Stimulated activated naive B cell treated with anti-CD40 and anti-IgM and Interleukin-4, amounts not matched to agents 10 μg/mL and 1 μg/mL and 100 μg/mL, for 72 hours (primary cell): ENCODE measurements around the gene FBXO45.
"Not testable (repeated sequence)": the region's sequence is repeated elsewhere in the genome, so short reads cannot be mapped to it uniquely, and the experiment has no call there.

Source experiments
- ATAC-seq, 2 donors: fragments of 150-1000 bp; cut with Tn5 transposase; replicated peaks; 2 replicates each; pipeline ENCODE4 v1.10.0; 2021; ENCODE audit warnings: moderate library complexity in 1 of 2
- DNase-seq: peaks from one replicate; pipeline ENCODE4 v3.0.0; 2021
- H3K27ac Mint-ChIP-seq: one replicate; pipeline ENCODE4 v1.8.0; 2022; ENCODE audit warnings: mild to moderate bottlenecking, mixed read lengths
- H3K27me3 Mint-ChIP-seq, 2 donors: one replicate each; pipeline ENCODE4 v1.8.0; 2022; ENCODE audit warnings: mixed read lengths in 2 of 2
- H3K36me3 Mint-ChIP-seq, 2 donors: one replicate each; pipeline ENCODE4 v1.8.0; 2022; ENCODE audit warnings: mixed read lengths in 2 of 2, mild to moderate bottlenecking in 1 of 2
- H3K4me1 Mint-ChIP-seq, 2 donors: one replicate each; pipeline ENCODE4 v1.8.0; 2022; ENCODE audit warnings: mixed read lengths in 2 of 2, mild to moderate bottlenecking in 1 of 2
- H3K4me3 Mint-ChIP-seq, 2 donors: one replicate each; pipeline ENCODE4 v1.8.0; 2022; ENCODE audit warnings: mild to moderate bottlenecking in 2 of 2, mixed read lengths in 2 of 2, moderate library complexity in 1 of 2
- H3K9me3 Mint-ChIP-seq, 2 donors: one replicate each; pipeline ENCODE4 v1.8.0; 2022; ENCODE audit warnings: mixed read lengths in 2 of 2, mild to moderate bottlenecking in 1 of 2

FBXO45 gene

DNA sequence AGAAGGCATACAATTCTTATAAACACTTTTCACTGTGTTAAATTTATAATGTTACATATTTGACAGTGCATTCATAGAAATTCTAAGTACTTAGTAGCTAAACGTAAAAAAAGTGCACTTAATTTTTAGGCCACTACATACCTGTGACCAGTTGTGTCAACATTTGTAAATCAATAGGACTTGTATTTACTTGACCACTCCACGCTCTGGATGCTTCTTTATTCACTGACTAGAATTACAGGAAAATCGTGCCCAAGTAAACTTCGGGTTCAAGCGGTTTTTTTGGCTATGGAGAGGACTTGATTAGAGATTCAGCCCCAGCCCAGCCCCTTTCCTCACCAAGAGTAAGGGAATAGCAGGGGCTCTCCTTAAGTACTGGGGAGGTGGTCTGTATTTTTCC is 21.9 kb upstream of the FBXO45 start:
- Mint-ChIP-seq H3K27me3 (peaks cover 5 to 10% of the 10 kb centered on the region in 2 donors), H3K4me3 (no peak overlapping the region), H3K4me1 (peaks cover 0 to 8% of the 10 kb centered on the region in 2 donors), H3K27ac (no peak overlapping the region), H3K36me3 (peaks cover 9 to 10% of the 10 kb centered on the region in 2 donors), H3K9me3 (peaks cover 13 to 17% of the 10 kb centered on the region in 2 donors)
- ATAC-seq (no peak), DNase-seq (no peak)

DNA sequence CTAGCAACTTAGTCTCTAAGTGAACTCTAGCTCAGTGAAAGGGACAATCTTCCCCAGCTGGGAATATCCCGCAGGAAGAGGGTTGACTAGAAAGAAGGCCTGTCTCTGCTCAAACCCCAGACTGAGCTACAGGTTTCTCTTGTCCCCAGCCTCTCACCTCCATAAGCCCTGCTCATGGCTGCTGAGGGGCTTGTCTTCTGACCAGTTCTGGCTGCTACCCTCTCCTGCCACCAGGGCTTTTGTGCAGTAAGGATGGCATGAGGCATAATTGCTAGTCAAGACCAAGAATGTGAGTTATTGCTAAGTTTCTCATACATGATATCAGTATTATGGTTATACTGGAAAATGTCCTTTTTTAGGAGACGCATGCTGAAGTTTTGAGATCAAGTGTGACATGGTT is 21.4 kb upstream of the FBXO45 start:
- Mint-ChIP-seq H3K27ac (no peak overlapping the region), H3K27me3 (peaks cover 5 to 10% of the 10 kb centered on the region in 2 donors), H3K36me3 (peaks cover 9 to 12% of the 10 kb centered on the region in 2 donors), H3K4me3 (no peak overlapping the region), H3K4me1 (peaks cover 0 to 8% of the 10 kb centered on the region in 2 donors), H3K9me3 (peaks cover 15 to 17% of the 10 kb centered on the region in 2 donors)
- no peak for ATAC-seq
- DNase-seq: no peak

DNA sequence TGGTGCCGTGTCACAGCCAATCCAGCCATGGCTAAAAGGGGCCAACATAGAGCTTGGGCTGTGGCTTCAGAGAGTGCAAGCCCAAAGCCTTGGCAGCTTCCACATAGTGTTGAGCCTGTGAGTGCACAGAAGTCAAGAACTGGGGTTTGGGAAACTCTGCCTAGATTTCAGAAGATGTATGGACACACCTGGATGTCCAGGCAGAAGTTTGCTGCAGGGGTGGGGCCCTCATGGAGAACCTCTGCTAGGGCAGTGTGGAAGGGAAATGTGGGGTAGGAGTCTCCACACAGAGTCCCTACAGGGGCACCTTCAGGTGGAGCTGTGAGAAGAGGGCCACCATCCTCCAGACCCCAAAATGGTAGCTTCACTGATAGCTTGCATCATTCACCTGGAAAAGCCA is 19.1 kb upstream of the FBXO45 start:
- peaks cover 16 to 17% of the 10 kb centered on the region in 2 donors for H3K9me3 Mint-ChIP-seq
- H3K36me3 Mint-ChIP-seq: peaks cover 12 to 13% of the 10 kb centered on the region in 2 donors
- H3K27ac Mint-ChIP-seq, H3K27me3 Mint-ChIP-seq, H3K4me1 Mint-ChIP-seq, H3K4me3 Mint-ChIP-seq, DNase-seq, ATAC-seq: not testable (repeated sequence)

DNA sequence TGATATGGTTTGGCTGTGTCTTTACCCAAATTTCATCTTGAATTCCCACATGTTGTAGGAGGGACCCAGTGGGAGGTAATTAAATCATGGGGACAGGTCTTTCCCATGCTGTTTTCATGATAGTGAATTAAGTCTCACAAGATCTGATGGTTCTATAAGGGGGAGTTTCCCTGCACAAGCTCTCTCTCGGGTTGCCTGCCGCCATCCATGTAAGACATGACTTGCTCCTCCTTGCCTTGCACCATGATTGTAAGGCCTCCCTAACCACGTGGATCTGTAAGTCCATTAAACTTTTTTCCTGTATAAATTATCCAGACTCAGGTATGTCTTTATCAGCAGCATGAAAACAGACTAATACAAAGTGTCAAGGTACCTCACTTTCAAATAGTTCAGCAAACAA is 18.3 kb upstream of the FBXO45 start:
- H3K4me3 Mint-ChIP-seq, DNase-seq, ATAC-seq, H3K27ac Mint-ChIP-seq, H3K27me3 Mint-ChIP-seq: not testable (repeated sequence)
- H3K4me1 Mint-ChIP-seq: peaks cover 7 to 11% of the 10 kb centered on the region in 2 donors
- H3K9me3 Mint-ChIP-seq: peaks cover 17% of the 10 kb centered on the region in 2 donors
- H3K36me3 Mint-ChIP-seq: peaks cover 15 to 17% of the 10 kb centered on the region in 2 donors

DNA sequence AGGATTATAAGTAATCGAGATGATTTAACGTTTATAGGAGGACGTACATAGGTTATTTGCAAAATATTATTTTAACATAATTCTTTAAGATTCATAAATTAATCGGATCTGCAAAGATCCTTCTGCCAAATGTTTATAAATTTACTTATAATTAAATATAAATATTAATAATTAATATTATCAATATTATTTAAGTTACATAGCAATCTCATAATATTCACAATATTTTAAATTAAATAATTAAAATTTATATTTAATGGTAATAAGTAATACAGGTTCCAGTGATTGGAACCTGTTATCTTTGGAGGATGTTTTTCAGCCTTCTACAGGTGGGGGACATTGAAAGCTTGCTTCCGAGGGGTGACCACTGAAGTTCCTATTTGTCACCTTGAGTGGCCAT is 16.2 kb upstream of the FBXO45 start:
- H3K4me1 Mint-ChIP-seq: peaks cover 14 to 22% of the 10 kb centered on the region in 2 donors
- peaks cover 17 to 19% of the 10 kb centered on the region in 2 donors for H3K36me3 Mint-ChIP-seq
- no peaks in the 10 kb centered on the region for H3K27me3 Mint-ChIP-seq
- ATAC-seq (no peak), DNase-seq (no peak)
- peaks cover 17% of the 10 kb centered on the region in 2 donors for H3K9me3 Mint-ChIP-seq
- H3K4me3 Mint-ChIP-seq: no peak overlapping the region
- no peak overlapping the region for H3K27ac Mint-ChIP-seq

DNA sequence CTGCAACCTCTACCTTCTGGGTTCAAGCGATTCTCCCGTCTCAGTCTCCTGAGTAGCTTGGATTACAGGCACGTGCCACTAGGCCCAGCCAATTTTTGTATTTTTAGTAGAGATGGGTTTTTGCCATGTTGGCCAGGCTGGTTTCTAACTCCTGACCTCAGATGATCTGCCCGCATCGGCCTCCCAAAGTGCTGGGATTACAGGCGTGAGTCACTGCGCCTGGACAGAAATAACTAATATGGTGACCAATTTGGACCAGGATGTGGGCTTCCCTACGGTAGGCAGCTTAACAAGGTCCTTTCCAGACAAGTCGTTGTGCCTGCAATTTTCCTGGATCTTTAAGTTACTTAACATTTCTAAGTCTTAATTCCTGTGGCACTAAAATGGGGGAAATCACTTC is 14.9 kb upstream of the FBXO45 start:
- peaks cover 12% of the 10 kb centered on the region in 2 donors for H3K9me3 Mint-ChIP-seq
- peaks cover 11 to 14% of the 10 kb centered on the region in 2 donors for H3K36me3 Mint-ChIP-seq
- no peak for DNase-seq
- no peak overlapping the region for H3K4me3 Mint-ChIP-seq
- peaks cover 14 to 23% of the 10 kb centered on the region in 2 donors for H3K4me1 Mint-ChIP-seq
- no peak overlapping the region for H3K27ac Mint-ChIP-seq
- ATAC-seq: no peak
- H3K27me3 Mint-ChIP-seq: no peaks in the 10 kb centered on the region

DNA sequence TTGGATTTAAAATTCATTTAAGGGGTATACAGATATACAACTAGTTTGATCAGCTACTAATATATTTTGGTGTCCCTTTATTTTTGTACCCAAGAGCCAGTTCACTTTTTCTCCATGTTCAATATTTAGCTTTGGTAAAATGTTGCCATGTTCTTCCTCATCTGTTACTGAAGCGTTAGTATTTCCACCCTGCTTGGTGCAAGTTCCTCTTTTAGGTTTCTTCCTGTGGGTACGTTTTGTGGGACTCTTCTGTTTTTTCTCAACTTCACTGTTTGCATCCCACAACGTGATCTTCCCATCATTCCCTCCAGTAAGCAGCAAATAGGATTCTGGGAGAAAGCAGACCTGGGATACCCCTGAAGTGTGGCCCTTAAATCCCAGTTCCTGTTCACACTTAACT is 14.3 kb upstream of the FBXO45 start:
- peak; percentile 52 to 67 for ATAC-seq
- Mint-ChIP-seq H3K27ac (peak overlapping the region; percentile 72), H3K27me3 (no peaks in the 10 kb centered on the region), H3K9me3 (peaks cover 10 to 11% of the 10 kb centered on the region in 2 donors), H3K36me3 (peaks cover 12 to 17% of the 10 kb centered on the region in 2 donors), H3K4me3 (peak overlapping the region; percentile 47 to 48), H3K4me1 (peaks cover 14 to 23% of the 10 kb centered on the region in 2 donors)
- DNase-seq: no peak

DNA sequence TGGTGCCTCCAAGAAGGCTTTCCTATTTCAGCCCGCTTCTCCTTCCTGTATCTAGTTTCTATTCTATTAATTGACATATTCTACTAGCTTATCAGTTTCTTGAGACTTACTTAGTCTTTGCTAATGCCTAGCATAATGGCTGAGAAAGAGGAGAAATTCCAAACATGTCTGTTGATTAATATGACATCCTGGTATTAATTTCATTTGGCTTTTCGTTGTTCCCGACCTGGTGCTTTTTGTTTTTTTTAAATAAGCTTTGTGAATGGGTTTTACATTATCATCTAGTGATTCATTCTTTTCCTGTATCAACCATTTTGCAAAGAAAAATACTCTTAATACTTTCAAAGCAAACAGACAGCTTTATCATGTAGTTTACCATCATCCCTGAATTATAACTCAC is 13.2 kb upstream of the FBXO45 start:
- peaks cover 16 to 26% of the 10 kb centered on the region in 2 donors for H3K4me1 Mint-ChIP-seq
- DNase-seq (no peak), ATAC-seq (no peak)
- H3K9me3 Mint-ChIP-seq: peaks cover 1 to 5% of the 10 kb centered on the region in 2 donors
- H3K36me3 Mint-ChIP-seq: peaks cover 12 to 21% of the 10 kb centered on the region in 2 donors
- H3K27ac Mint-ChIP-seq: peak overlapping the region; percentile 22
- no peaks in the 10 kb centered on the region for H3K27me3 Mint-ChIP-seq
- H3K4me3 Mint-ChIP-seq: no peak overlapping the region

DNA sequence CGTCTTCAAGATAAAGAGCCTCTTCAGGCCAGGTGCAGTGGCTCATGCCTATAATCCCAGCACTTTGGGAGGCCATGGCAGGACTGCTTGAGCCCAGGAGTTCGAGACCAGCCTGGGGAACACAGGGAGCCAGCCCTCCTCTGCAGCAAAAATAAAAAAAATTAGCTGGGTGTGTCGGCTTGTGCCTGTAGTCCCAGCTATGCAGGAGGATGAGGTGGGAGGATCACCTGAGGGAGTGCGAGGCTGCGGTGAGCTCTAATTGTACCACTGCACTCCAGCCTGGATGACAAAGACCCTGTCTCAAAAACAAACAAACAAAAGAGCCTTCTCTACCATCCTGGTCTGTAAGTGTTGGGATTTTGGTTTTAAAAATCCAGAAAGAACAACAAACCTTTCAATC is 11.2 kb upstream of the FBXO45 start:
- peaks cover 9 to 24% of the 10 kb centered on the region in 2 donors for H3K36me3 Mint-ChIP-seq
- DNase-seq (no peak), ATAC-seq (peak in 1 of 2 donors; percentile 10)
- no peak overlapping the region for H3K4me3 Mint-ChIP-seq
- H3K27me3 Mint-ChIP-seq: no peaks in the 10 kb centered on the region
- H3K9me3 Mint-ChIP-seq: peaks cover 0 to 3% of the 10 kb centered on the region in 2 donors
- H3K4me1 Mint-ChIP-seq: peaks cover 16 to 29% of the 10 kb centered on the region in 2 donors
- peak overlapping the region; percentile 26 for H3K27ac Mint-ChIP-seq

DNA sequence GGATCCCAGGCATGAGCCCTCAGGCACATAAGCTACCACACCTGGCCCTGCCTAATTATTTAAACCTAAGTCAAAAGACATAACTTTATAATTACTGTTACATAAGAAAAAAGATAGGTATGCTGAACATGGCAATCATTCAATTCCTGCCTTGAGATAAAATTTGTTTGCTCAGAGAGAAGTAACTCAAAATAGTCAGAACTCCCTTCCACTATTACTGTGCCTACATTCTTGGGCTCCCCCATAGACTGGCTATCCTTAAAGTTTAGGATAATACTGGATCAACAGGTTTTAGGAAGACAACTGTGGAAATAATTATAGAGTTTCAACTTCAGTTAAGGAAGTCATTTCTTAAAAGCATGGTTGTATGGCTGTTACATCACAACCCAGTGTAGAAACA is 10.0 kb upstream of the FBXO45 start:
- no peak overlapping the region for H3K27ac Mint-ChIP-seq

DNA sequence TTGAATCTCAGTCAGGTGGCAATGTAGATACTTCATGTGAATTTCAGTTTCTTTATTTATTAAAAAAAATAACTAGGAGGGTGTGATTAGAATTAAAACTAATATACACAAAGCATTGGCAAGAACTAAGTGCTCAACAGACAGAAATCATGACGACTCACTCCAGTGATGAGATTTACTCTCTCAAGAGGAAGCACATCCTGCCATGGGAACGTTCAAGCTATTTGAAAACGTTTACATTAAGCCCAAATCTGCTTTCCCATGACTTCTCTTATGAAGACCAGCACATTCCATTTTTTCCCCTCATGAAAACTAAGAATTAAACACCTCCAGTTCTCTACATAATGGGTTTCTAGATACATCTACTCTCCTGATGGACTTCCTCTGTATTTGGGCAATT is 8.6 kb upstream of the FBXO45 start:
- Mint-ChIP-seq H3K4me1 (peaks cover 12 to 32% of the 10 kb centered on the region in 2 donors), H3K4me3 (no peak overlapping the region), H3K27me3 (no peaks in the 10 kb centered on the region), H3K36me3 (peaks cover 8 to 23% of the 10 kb centered on the region in 2 donors), H3K9me3 (no peaks in the 10 kb centered on the region), H3K27ac (no peak overlapping the region)
- ATAC-seq: no peak
- DNase-seq: no peak

More for the DNA sequence above, 10.0 kb upstream of the FBXO45 start:
- Mint-ChIP-seq H3K4me1 (peaks cover 16 to 29% of the 10 kb centered on the region in 2 donors), H3K4me3 (no peak overlapping the region), H3K9me3 (peaks cover 0 to 3% of the 10 kb centered on the region in 2 donors), H3K27me3 (no peaks in the 10 kb centered on the region), H3K36me3 (peaks cover 9 to 24% of the 10 kb centered on the region in 2 donors)
- DNase-seq (no peak), ATAC-seq (no peak)

DNA sequence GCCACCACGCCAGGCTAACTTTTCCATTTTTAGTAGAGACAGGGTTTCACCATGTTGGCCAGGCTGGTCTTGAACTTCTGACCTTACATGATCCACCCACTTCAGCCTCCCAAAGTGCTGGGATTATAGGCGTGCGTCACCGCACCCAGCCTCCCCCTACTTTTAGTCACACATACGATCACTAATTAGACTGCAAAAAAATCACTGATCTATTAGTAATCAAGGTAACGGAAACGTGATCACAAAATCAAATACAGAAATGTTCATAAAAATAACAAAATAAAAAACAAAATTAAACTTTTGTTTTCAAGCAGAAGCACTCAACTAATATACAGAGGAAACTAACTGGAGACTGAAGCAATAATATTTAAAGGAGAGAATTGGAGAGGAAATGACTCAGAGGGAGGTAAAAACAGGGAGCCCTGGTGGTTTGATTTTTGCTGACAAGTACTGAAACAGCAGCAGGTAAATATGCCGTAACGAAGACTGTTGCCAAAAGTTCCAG is 4.7 kb upstream of the FBXO45 start:
- DNase-seq (no peak), ATAC-seq (no peak)
- Mint-ChIP-seq H3K36me3 (peaks cover 8 to 21% of the 10 kb centered on the region in 2 donors), H3K27me3 (no peaks in the 10 kb centered on the region), H3K27ac (no peak overlapping the region), H3K4me1 (peaks cover 7 to 26% of the 10 kb centered on the region in 2 donors), H3K9me3 (no peaks in the 10 kb centered on the region), H3K4me3 (no peak overlapping the region)

DNA sequence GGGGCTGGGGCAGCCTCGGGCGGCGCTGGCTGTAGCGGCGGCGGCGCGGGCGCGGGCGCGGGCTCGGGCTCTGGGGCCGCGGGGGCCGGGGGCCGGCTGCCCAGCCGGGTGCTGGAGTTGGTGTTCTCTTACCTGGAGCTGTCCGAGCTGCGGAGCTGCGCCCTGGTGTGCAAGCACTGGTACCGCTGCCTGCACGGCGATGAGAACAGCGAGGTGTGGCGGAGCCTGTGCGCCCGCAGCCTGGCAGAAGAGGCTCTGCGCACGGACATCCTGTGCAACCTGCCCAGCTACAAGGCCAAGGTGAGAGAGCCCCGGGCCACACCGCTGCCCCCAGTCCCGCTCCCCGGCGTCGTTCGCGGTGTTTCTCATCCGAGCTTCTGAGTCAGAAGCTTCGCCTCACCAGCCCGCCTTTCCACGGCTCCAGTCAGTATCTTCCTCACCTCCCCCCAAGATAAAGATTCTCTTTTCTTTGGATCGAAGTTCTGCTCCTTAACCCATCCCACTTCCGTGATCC is 600 bp downstream of the FBXO45 start:
- DNase-seq: peak; percentile 44
- Mint-ChIP-seq H3K9me3 (no peaks in the 10 kb centered on the region), H3K36me3 (peaks cover 3 to 4% of the 10 kb centered on the region in 2 donors), H3K27ac (peak overlapping the region; percentile 86), H3K4me1 (peaks cover 11 to 30% of the 10 kb centered on the region in 2 donors), H3K27me3 (no peaks in the 10 kb centered on the region), H3K4me3 (peak overlapping the region; percentile 89 to 97)
- peak; percentile 66 to 70 for ATAC-seq

DNA sequence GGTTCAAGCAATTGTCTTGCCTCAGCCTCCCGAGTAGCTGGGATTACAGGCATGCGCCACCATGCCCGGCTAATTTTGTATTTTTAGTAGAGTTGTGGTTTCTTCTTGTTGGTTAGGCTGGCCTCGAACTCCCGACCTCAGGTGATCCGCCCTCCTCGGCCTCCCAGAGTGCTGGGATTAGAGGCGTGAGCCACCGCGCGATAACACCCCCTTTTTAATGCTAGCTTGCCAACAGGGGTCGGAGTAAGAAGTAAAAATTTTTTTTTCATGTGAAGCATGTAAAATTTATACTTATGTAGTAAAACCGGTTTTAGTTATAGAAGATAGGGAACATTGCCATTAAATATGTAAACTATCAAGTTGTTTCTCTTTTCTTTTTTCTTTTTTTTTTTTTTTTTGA is 1.9 kb downstream of the FBXO45 start:
- not testable (repeated sequence) for ATAC-seq, H3K27me3 Mint-ChIP-seq, H3K9me3 Mint-ChIP-seq, H3K27ac Mint-ChIP-seq, H3K36me3 Mint-ChIP-seq, DNase-seq
- peaks cover 16 to 28% of the 10 kb centered on the region in 2 donors for H3K4me1 Mint-ChIP-seq
- peak overlapping the region in 1 of 2 donors; percentile 97 for H3K4me3 Mint-ChIP-seq

DNA sequence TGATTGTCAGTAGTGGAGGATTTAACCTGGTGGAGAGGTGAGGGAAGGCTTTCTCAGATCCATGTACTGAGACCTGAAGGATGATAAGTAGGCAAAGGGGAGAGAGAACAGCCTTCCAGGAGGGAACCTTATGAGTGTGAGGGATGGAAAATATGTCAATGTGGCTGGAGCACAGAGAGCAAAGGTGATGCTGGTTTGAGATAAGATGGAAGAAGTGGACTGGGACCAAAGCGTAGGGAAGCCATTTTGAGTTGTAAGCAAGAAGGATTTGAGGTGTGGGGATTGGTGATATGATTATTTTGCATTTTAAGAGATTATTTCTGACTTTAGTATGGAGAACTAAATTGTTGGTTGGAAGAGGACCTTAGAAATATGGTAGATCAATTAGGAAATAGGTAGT is 3.9 kb downstream of the FBXO45 start:
- peaks cover 0 to 6% of the 10 kb centered on the region in 2 donors for H3K36me3 Mint-ChIP-seq
- DNase-seq (no peak), ATAC-seq (no peak)
- no peak overlapping the region for H3K4me3 Mint-ChIP-seq
- H3K27ac Mint-ChIP-seq: no peak overlapping the region
- H3K9me3 Mint-ChIP-seq: no peaks in the 10 kb centered on the region
- H3K27me3 Mint-ChIP-seq: no peaks in the 10 kb centered on the region
- peaks cover 12 to 22% of the 10 kb centered on the region in 2 donors for H3K4me1 Mint-ChIP-seq
